B cell (primary cell): Measurements from ENCODE around the gene CETP. TPM values are rescaled to one million over a fixed set of nuclear protein-coding genes. Genes with fewer than 3 reads are reported as not detected.

Experiments
- ATAC-seq: fragments of 200-7000 bp; cut with Tn5 transposase; one replicate; pipeline ENCODE4 v1.10.0; 2021; ENCODE audit warnings: low read depth, mild to moderate bottlenecking, moderate number of reproducible peaks, moderate library complexity
- CTCF ChIA-PET: fragments of 350-600 bp; sonication (Branson Sonifier 250); formaldehyde crosslinking; loops from one replicate; lab custom pipeline; 2021; ENCODE audit warnings: antibody characterized with exemption, inconsistent platforms; lab: Charles Lee
- POLR2A ChIA-PET: fragments of 350-600 bp; sonication (Branson Sonifier 250); formaldehyde crosslinking; loops from one replicate; lab custom pipeline; 2021; ENCODE audit warnings: antibody characterized with exemption; lab: Charles Lee
- DNase-seq: peaks from one replicate; pipeline ENCODE4 v3.0.0; 2013
- H2AFZ ChIP-seq: 2 replicates; pipeline ENCODE4 v1.6.1; 2012; ENCODE audit warnings: mild to moderate bottlenecking, low read depth, low read length; ENCODE audit not compliant: insufficient read depth, poor library complexity, severe bottlenecking
- H3K27ac ChIP-seq, 2 donors: 1 replicate in 1 of 2; 2 replicates in 1 of 2; pipeline ENCODE4 v1.5.1; 2012 to 2013; ENCODE audit warnings: low read length in 2 of 2, mild to moderate bottlenecking in 2 of 2, moderate library complexity in 1 of 2
- H3K27me3 ChIP-seq, 4 experiments: fragments of 200-600 bp in 1 of 4; sonication (generic) in 1 of 4; replicated peaks in 1 of 4; 1 replicate in 2 of 4; 2 replicates in 2 of 4; pipeline versions ENCODE4 v1.6.1 to v1.7.0; 2013 to 2016; ENCODE audit warnings: low read length in 3 of 4, mild to moderate bottlenecking in 2 of 4, mixed read lengths in 1 of 4, moderate library complexity in 1 of 4; ENCODE audit not compliant: insufficient read depth in 4 of 4, control insufficient read depth in 3 of 4; ENCODE audit errors: control extremely low read depth in 1 of 4
- H3K36me3 ChIP-seq, 2 experiments: replicated peaks in 1 of 2; 1 replicate in 1 of 2; 2 replicates in 1 of 2; pipeline versions ENCODE4 v1.6.1 to v1.7.1; 2013; ENCODE audit warnings: low read length in 1 of 2; ENCODE audit not compliant: insufficient read depth in 2 of 2, control insufficient read depth in 1 of 2; ENCODE audit errors: control extremely low read depth in 1 of 2, extremely low read depth in 1 of 2
- H3K4me1 ChIP-seq, 2 donors: fragments of 200-600 bp in 1 of 2; sonication (generic) in 1 of 2; 1 replicate in 1 of 2; 2 replicates in 1 of 2; pipeline versions ENCODE4 v1.5.1 to v1.6.1; 2013 to 2017; ENCODE audit warnings: low read length in 2 of 2; ENCODE audit not compliant: control insufficient read depth in 2 of 2, insufficient read depth in 2 of 2
- H3K4me2 ChIP-seq: replicated peaks from 2 replicates; pipeline ENCODE3; 2012; ENCODE audit warnings: mild to moderate bottlenecking, low read depth, low read length; ENCODE audit not compliant: poor library complexity, severe bottlenecking
- H3K4me3 ChIP-seq, 5 experiments: fragments of 200-600 bp in 1 of 5; sonication (generic) in 1 of 5; 1 replicate in 3 of 5; 2 replicates in 2 of 5; pipeline versions ENCODE4 v1.5.1 to v1.7.0; 2011 to 2016; ENCODE audit warnings: low read length in 4 of 5, mild to moderate bottlenecking in 4 of 5, low read depth in 2 of 5, control low read depth in 1 of 5, moderate library complexity in 1 of 5; ENCODE audit not compliant: insufficient read depth in 1 of 5; ENCODE audit errors: control extremely low read depth in 1 of 5, extremely low read depth in 1 of 5
- H3K79me2 ChIP-seq: fragments of 200-600 bp; sonication (generic); one replicate; pipeline ENCODE4 v1.6.0; 2016; ENCODE audit warnings: low read length; ENCODE audit not compliant: control insufficient read depth, insufficient read depth
- H3K9ac ChIP-seq: fragments of 200-600 bp; sonication (generic); 2 replicates; pipeline ENCODE4 v1.6.1; 2017; ENCODE audit warnings: mild to moderate bottlenecking, low read length, moderate library complexity
- H3K9me3 ChIP-seq, 3 donors: one replicate each; pipeline versions ENCODE4 v1.6.1 to v1.7.1; 2013; ENCODE audit warnings: low read length in 2 of 3; ENCODE audit not compliant: control insufficient read depth in 2 of 3, insufficient read depth in 1 of 3; ENCODE audit errors: control extremely low read depth in 1 of 3
- H4K20me1 ChIP-seq: 2 replicates; pipeline ENCODE4 v1.6.0; 2012; ENCODE audit warnings: mild to moderate bottlenecking, low read length; ENCODE audit not compliant: insufficient read depth, control insufficient read depth, poor library complexity, severe bottlenecking
- H3K27ac Mint-ChIP-seq: one replicate; pipeline ENCODE4 v1.8.0; 2021; ENCODE audit warnings: mixed read lengths
- H3K27me3 Mint-ChIP-seq: one replicate; pipeline ENCODE4 v1.8.0; 2021; ENCODE audit warnings: mixed read lengths
- H3K4me1 Mint-ChIP-seq: one replicate; pipeline ENCODE4 v1.8.0; 2021; ENCODE audit warnings: mixed read lengths
- H3K4me3 Mint-ChIP-seq: one replicate; pipeline ENCODE4 v1.8.0; 2021; ENCODE audit warnings: mixed read lengths
- H3K9me3 Mint-ChIP-seq: one replicate; pipeline ENCODE4 v1.8.0; 2022; ENCODE audit warnings: mixed read lengths; ENCODE audit not compliant: insufficient read depth
- EZH2 ChIP-seq: IDR thresholded peaks from 2 replicates; pipeline ENCODE4 v1.6.1; 2012; ENCODE audit warnings: borderline replicate concordance, low read depth, mild to moderate bottlenecking, moderate library complexity, low read length; ENCODE audit not compliant: insufficient read depth, poor library complexity, severe bottlenecking
- WGBS: methylation state at CpG from one replicate; pipeline ENCODE4 v1.1.5; 2013; ENCODE audit warnings: missing lambda C conversion rate; ENCODE audit not compliant: insufficient coverage; 5-methylcytosine and 5-hydroxymethylcytosine counted together
- intact Hi-C: fragments of 100-400 bp; cut with micrococcal nuclease; formaldehyde crosslinking; loops from one replicate; pipeline ENCODE4 v1.10.0; 2022
- polyA plus RNA-seq: library from polyadenylated mRNA; depleted of rRNA; stranded (reverse); fragments of >200 nt; gene quantifications from 2 replicates; pipeline ENCODE4 v1.2.3, GENCODE V29; 2012
- total RNA-seq, 2 donors: library from RNA; stranded (reverse); fragments of 120-200 nt in 1 of 2; gene quantifications; 1 replicate in 1 of 2; 2 replicates in 1 of 2; pipeline versions ENCODE4 v1.2.3 to v1.2.4, GENCODE V29; 2013 to 2022
- TF ChIP-seq, protein P1 (sequence below): fragments of 200-600 bp; IDR thresholded peaks from one replicate; pipeline ENCODE4 v1.8.0; 2022; ENCODE audit warnings: antibody characterized with exemption, mild to moderate bottlenecking

Gene CETP
- total and polyA plus RNA-seq, 2 donors (not counting 1 experiment from before 2014, with no cell fraction given) = 0.18 to 1.3 TPM

DNA sequence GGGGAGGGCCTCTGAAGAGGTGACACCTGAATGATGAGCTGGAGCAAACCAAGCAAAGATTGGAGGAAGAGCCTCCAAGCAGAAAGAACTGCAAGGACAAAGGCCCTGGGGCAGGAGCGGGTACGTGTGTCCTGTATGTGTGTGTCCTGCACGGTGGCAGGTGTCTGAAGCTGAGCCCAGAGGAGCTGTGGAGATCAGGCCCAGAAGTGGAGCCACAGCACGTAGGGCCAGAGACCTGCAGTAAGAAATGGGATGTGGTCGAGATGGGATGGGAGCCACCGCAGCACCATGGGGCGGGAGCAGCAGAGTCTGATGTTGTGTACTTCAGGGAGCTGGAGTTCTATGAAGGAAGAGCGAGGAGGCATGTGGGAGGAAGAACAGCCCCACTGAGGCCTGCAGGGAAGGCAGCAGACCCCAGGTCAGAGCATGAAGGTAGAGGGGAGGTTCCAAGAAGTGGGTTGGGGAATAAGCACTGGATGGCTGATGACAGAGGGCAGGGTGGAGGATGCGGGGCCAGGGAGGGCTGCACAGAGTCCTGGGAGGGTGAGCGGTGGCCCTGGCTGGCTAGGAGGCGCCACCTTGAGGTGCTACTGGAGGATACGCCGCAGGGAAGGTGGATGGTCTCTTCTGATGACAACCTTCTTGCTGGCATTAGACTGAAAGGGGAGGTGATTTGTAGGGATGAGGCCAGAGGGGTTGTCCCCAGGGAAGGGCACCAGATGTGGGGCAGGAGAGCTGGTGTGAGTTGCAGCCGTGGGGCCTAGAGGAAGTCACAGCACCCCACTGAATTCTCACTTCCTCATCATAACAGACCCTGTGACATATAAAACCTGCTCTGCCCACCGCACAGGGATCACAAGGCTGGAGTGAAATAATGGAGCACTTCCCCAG lies 10.6 kb upstream of the CETP start:
- peak overlapping the region; percentile 1 for H3K9ac ChIP-seq
- POLR2A ChIA-PET = interaction anchor here (0.5 to 3.1 kb wide), 16 partner anchors 10 to 95 kb away, joined by 3 to 22 read pairs (median 5); partner anchors contain the start of genes HERPUD1 and NLRC5
- H3K4me2 ChIP-seq = peak overlapping the region; percentile 68
- intact Hi-C loops = loop anchor here (1.0 to 5.0 kb wide), 5 partner anchors 13 to 94 kb away; no protein-coding TSS in a partner anchor
- Mint-ChIP-seq H3K27me3 (no peaks in the 10 kb centered on the region), H3K4me1 (peaks cover 41% of the 10 kb centered on the region), H3K9me3 (no peaks in the 10 kb centered on the region), H3K4me3 (peak overlapping the region; percentile 68), H3K27ac (peak overlapping the region; percentile 83)
- TF ChIP-seq, protein P1, sequence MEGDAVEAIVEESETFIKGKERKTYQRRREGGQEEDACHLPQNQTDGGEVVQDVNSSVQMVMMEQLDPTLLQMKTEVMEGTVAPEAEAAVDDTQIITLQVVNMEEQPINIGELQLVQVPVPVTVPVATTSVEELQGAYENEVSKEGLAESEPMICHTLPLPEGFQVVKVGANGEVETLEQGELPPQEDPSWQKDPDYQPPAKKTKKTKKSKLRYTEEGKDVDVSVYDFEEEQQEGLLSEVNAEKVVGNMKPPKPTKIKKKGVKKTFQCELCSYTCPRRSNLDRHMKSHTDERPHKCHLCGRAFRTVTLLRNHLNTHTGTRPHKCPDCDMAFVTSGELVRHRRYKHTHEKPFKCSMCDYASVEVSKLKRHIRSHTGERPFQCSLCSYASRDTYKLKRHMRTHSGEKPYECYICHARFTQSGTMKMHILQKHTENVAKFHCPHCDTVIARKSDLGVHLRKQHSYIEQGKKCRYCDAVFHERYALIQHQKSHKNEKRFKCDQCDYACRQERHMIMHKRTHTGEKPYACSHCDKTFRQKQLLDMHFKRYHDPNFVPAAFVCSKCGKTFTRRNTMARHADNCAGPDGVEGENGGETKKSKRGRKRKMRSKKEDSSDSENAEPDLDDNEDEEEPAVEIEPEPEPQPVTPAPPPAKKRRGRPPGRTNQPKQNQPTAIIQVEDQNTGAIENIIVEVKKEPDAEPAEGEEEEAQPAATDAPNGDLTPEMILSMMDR = peak; percentile 49
- TF ChIP-seq EZH2 = no peak
- WGBS = 55% methylated on average over 15 of the region's 15 CpGs
- H2AFZ ChIP-seq = no peak overlapping the region
- DNase-seq = peak; percentile 92
- no peaks in the 10 kb centered on the region for H3K27me3 ChIP-seq
- peak overlapping the region; percentile 42 to 58 for H3K27ac ChIP-seq
- H4K20me1 ChIP-seq = no peaks in the 10 kb centered on the region
- H3K4me1 ChIP-seq = peaks cover 24 to 26% of the 10 kb centered on the region in 2 donors
- H3K9me3 ChIP-seq = no peaks in the 10 kb centered on the region
- H3K36me3 ChIP-seq = peaks cover 0 to 14% of the 10 kb centered on the region in 2 experiments
- H3K4me3 ChIP-seq = peak overlapping the region in 1 of 5 experiments; percentile 1
- peak; percentile 84 for ATAC-seq
- no peaks in the 10 kb centered on the region for H3K79me2 ChIP-seq
- CTCF ChIA-PET = interaction anchor here (0.6 to 11.7 kb wide), 21 partner anchors 10 to 215 kb away, joined by 3 to 118 read pairs (median 4); partner anchors contain the start of genes CETP and SLC12A3
